Uterus (tissue), 4 donors: ENCODE measurements around the gene CBR4. TPM values are rescaled to one million over a fixed set of nuclear protein-coding genes. Genes with fewer than 3 reads are reported as not detected.

ENCODE experiments used
- DNase-seq, 2 donors: peaks; one replicate each; pipeline ENCODE4 v3.0.0-alpha.2; 2019 to 2020
- H3K27ac ChIP-seq, 2 donors: fragments of 200-600 bp; sonication (generic); 1 replicate in 1 of 2; 2 replicates in 1 of 2; pipeline ENCODE4 v1.5.1; 2016 to 2018
- H3K27me3 ChIP-seq, 2 donors: fragments of 200-600 bp; sonication (generic); one replicate each; pipeline ENCODE4 v1.5.1; 2018 to 2019; ENCODE audit warnings: control low read depth in 1 of 2
- H3K36me3 ChIP-seq, 2 donors: fragments of 200-600 bp; sonication (generic); one replicate each; pipeline ENCODE4 v1.5.1; 2019; ENCODE audit warnings: control low read depth in 1 of 2
- H3K4me1 ChIP-seq, 2 donors: fragments of 200-600 bp; sonication (generic); one replicate each; pipeline ENCODE4 v1.5.1; 2018 to 2019; ENCODE audit warnings: control low read depth in 1 of 2
- H3K4me3 ChIP-seq, 2 donors: fragments of 200-600 bp; sonication (generic); 1 replicate in 1 of 2; 2 replicates in 1 of 2; pipeline ENCODE4 v1.5.1; 2018 to 2019; ENCODE audit warnings: mild to moderate bottlenecking in 1 of 2
- H3K9me3 ChIP-seq, 2 donors: fragments of 200-600 bp; sonication (generic); one replicate each; pipeline ENCODE4 v1.5.1; 2019; ENCODE audit warnings: control low read depth in 1 of 2
- CTCF ChIP-seq, 4 experiments: fragments of 200-600 bp in 2 of 4; fragments of 450-650 bp in 2 of 4; sonication (generic) in 2 of 4; IDR thresholded peaks; one replicate each; pipeline ENCODE4 v1.5.1; 2016 to 2019; ENCODE audit warnings: antibody characterized with exemption in 4 of 4, mild to moderate bottlenecking in 2 of 4, moderate library complexity in 1 of 4
- POLR2A ChIP-seq, 2 donors: fragments of 450-650 bp; IDR thresholded peaks; one replicate each; pipeline ENCODE4 v1.6.1; 2016; ENCODE audit warnings: antibody characterized with exemption in 2 of 2, mild to moderate bottlenecking in 1 of 2, moderate library complexity in 1 of 2
- intact Hi-C: fragments of 100-400 bp; cut with DNase I; formaldehyde crosslinking; loops from one replicate; pipeline ENCODE4 v1.15.1; 2023; ENCODE audit warnings: low total_unique reads
- total RNA-seq, 4 donors: library from RNA; depleted of rRNA in 3 of 4; stranded (reverse); fragments of >200 nt in 3 of 4; gene quantifications; one replicate each; pipeline versions ENCODE4 v1.1.0 to v1.2.4, GENCODE V29; 2014 to 2023
- donor health status: DM: yes; HTN: yes; CAD: no.

CBR4 gene
- total RNA-seq, 4 donors from 2014 or later = 9.0 to 40.8 (median 21.6) TPM

- intact Hi-C loops = no loop called here
- Histone ChIP-seq H3K27ac (no peak overlapping the region), H3K9me3 (no peaks in the 10 kb centered on the region)
Observed at GRCh38 chr4:169027663-169028062, 17.6 kb upstream of the CBR4 start.

GRCh38 chr4:169025184-169025583 lies 15.1 kb upstream of the CBR4 start:
- Histone ChIP-seq H3K27me3 (no peaks in the 10 kb centered on the region), H3K9me3 (no peaks in the 10 kb centered on the region), H3K4me1 (no peaks in the 10 kb centered on the region), H3K36me3 (no peaks in the 10 kb centered on the region), H3K27ac (no peak overlapping the region), H3K4me3 (no peak overlapping the region)
- no peak for DNase-seq
- intact Hi-C loops = no loop called here
- TF ChIP-seq CTCF (IDR thresholded peaks at IDR 0.05) = no peak
- no peak for TF ChIP-seq POLR2A (IDR thresholded peaks at IDR 0.05)

More at GRCh38 chr4:169027663-169028062, 17.6 kb upstream of the CBR4 start:
- no peak for TF ChIP-seq CTCF (IDR thresholded peaks at IDR 0.05)
- no peak for TF ChIP-seq POLR2A (IDR thresholded peaks at IDR 0.05)
- Histone ChIP-seq H3K36me3 (no peaks in the 10 kb centered on the region), H3K4me1 (no peaks in the 10 kb centered on the region), H3K27me3 (no peaks in the 10 kb centered on the region), H3K4me3 (no peak overlapping the region)
- no peak for DNase-seq

GRCh38 chr4:169024762-169025161 lies 14.7 kb upstream of the CBR4 start:
- Histone ChIP-seq H3K4me1 (no peaks in the 10 kb centered on the region), H3K9me3 (no peaks in the 10 kb centered on the region), H3K27me3 (no peaks in the 10 kb centered on the region), H3K36me3 (no peaks in the 10 kb centered on the region), H3K27ac (no peak overlapping the region), H3K4me3 (no peak overlapping the region)
- TF ChIP-seq CTCF (IDR thresholded peaks at IDR 0.05) = peak; percentile 37 to 66 (median 60)
- TF ChIP-seq POLR2A (IDR thresholded peaks at IDR 0.05) = no peak
- no peak for DNase-seq
- intact Hi-C loops = no loop called here

GRCh38 chr4:169018406-169018805 lies 8.4 kb upstream of the CBR4 start:
- H3K4me3 ChIP-seq = no peak overlapping the region
- no peak for TF ChIP-seq POLR2A (IDR thresholded peaks at IDR 0.05)
- TF ChIP-seq CTCF (IDR thresholded peaks at IDR 0.05) = no peak
- H3K27me3 ChIP-seq = no peaks in the 10 kb centered on the region
- H3K27ac ChIP-seq = no peak overlapping the region
- H3K36me3 ChIP-seq = no peaks in the 10 kb centered on the region
- no peaks in the 10 kb centered on the region for H3K9me3 ChIP-seq
- H3K4me1 ChIP-seq = no peaks in the 10 kb centered on the region
- intact Hi-C loops = loop anchor here (10.0 kb wide), 1 partner anchor 256 kb away; the partner anchor contains the start of gene SH3RF1
- no peak for DNase-seq

DNA sequence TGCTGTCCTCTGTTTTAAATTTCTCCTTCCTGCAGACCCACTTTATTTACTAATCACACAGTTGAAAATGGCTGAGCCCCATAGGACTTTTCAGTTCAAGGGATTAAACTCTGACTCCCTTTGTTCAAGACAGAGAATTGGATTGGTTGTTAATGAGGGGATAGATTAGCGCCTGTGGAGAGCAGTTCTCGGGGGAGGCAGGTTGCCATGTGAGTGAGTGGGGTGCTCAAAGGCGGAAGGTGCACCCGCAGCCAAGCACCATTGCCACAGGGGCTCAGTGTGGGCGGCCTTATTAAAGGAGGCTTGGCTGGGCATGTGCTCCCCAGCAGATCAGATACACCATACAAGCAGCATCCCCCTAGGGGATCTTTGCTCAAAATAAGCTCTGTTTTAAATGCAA lies 7.9 kb upstream of the CBR4 start:
- Histone ChIP-seq H3K27ac (no peak overlapping the region), H3K4me3 (no peak overlapping the region), H3K4me1 (no peaks in the 10 kb centered on the region), H3K36me3 (no peaks in the 10 kb centered on the region), H3K9me3 (no peaks in the 10 kb centered on the region), H3K27me3 (no peaks in the 10 kb centered on the region)
- DNase-seq = no peak
- TF ChIP-seq POLR2A (IDR thresholded peaks at IDR 0.05) (no peak), CTCF (IDR thresholded peaks at IDR 0.05) (no peak)
- intact Hi-C loops = loop anchor here (10.0 kb wide), 1 partner anchor 257 kb away; the partner anchor contains the start of gene SH3RF1
